OCI-LY3 (cell line): ENCODE data around the gene GAGE13.
A peak's percentile ranks its signal among the peaks of the same experiment; 100 is the strongest.
"Not testable (repeated sequence)": the region's sequence is repeated elsewhere in the genome, so short reads cannot be mapped to it uniquely, and the experiment has no call there.

Experiments used
- H2AFZ ChIP-seq: fragments of 200-600, 300-600 bp; shearing (Covaris generic); 2 replicates; pipeline ENCODE4 v1.6.0; 2014; ENCODE audit warnings: antibody characterized with exemption, low read depth, low read length
- H3K27ac ChIP-seq: fragments of 200-600, 300-600 bp; sonication (generic); 2 replicates; pipeline ENCODE4 v1.5.1; 2014; ENCODE audit warnings: mild to moderate bottlenecking, low read length, moderate library complexity, mixed read lengths
- H3K27me3 ChIP-seq: fragments of 200-600, 300-600 bp; sonication (generic); 2 replicates; pipeline ENCODE4 v1.6.1; 2014; ENCODE audit warnings: low read depth, low read length, mixed read lengths
- H3K36me3 ChIP-seq: fragments of 200-600, 300-600 bp; sonication (generic); replicated peaks from 2 replicates; pipeline ENCODE3; 2014; ENCODE audit warnings: low read depth, low read length, mixed read lengths
- H3K4me1 ChIP-seq: fragments of 300-600, 200-600 bp; sonication (generic); 2 replicates; pipeline ENCODE4 v1.6.1; 2014; ENCODE audit warnings: low read length, mixed read lengths
- H3K4me2 ChIP-seq: fragments of 200-600, 300-600 bp; sonication (generic); 2 replicates; pipeline ENCODE4 v1.6.1; 2014; ENCODE audit warnings: low read length, mixed read lengths
- H3K4me3 ChIP-seq: fragments of 300-600, 200-600 bp; sonication (generic); 2 replicates; pipeline ENCODE4 v1.5.1; 2014; ENCODE audit warnings: antibody characterized with exemption, mild to moderate bottlenecking, low read length, moderate library complexity
- H3K79me2 ChIP-seq: fragments of 300-600, 200-600 bp; shearing (Covaris generic); 2 replicates; pipeline ENCODE4 v1.6.1; 2014; ENCODE audit warnings: mild to moderate bottlenecking, low read length, mixed read lengths
- H3K9ac ChIP-seq: fragments of 300-600, 200-600 bp; shearing (Covaris generic); 2 replicates; pipeline ENCODE4 v1.6.0; 2014; ENCODE audit warnings: mild to moderate bottlenecking, low read length, moderate library complexity
- H3K9me3 ChIP-seq: fragments of 200-600, 300-600 bp; shearing (Covaris generic); 2 replicates; pipeline ENCODE4 v1.6.1; 2014; ENCODE audit warnings: low read length, mixed read lengths; ENCODE audit not compliant: insufficient read depth
- H4K20me1 ChIP-seq: fragments of 200-600, 300-600 bp; sonication (generic); 2 replicates; pipeline ENCODE4 v1.6.1; 2016; ENCODE audit warnings: low read length, mixed read lengths; ENCODE audit not compliant: insufficient read depth
- EZH2phosphoT487 ChIP-seq: fragments of 200-600 bp; shearing (Covaris generic); IDR thresholded peaks from 2 replicates; pipeline ENCODE4 v1.6.1; 2018; ENCODE audit warnings: antibody characterized with exemption, mixed run types, low read depth
- TF ChIP-seq, protein P1 (sequence below): fragments of 200-600, 300-600 bp; sonication (generic); IDR thresholded peaks from 2 replicates; pipeline ENCODE4 v1.5.1; 2014; ENCODE audit warnings: antibody characterized with exemption, low read length, low read depth

GAGE13 gene

GRCh38 chrX:49309401-49309981 is 21.9 kb upstream of the GAGE13 start:
- H2AFZ ChIP-seq = no peak overlapping the region

DNA sequence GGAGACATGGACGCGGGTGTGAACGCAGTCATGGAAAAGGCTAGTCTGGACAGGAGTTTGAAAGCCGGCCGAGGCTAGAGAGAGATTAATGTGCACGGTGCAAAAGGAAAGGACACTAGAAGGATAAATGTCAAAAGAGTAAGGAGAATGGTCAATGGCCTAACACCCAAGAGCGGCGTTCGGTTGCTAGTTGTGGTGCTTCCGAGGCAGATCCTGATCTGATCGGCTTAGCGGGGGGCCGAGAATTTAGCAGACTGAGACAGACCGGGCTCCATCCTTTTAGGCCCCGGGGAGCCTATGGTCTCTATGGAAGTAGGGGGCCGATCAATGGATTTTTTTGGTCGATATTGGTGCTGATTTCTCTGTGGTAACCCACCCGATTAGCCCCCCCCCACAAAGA is 21.0 kb upstream of the GAGE13 start:
- TF ChIP-seq EZH2phosphoT487 = no peak
- TF ChIP-seq, protein P1, sequence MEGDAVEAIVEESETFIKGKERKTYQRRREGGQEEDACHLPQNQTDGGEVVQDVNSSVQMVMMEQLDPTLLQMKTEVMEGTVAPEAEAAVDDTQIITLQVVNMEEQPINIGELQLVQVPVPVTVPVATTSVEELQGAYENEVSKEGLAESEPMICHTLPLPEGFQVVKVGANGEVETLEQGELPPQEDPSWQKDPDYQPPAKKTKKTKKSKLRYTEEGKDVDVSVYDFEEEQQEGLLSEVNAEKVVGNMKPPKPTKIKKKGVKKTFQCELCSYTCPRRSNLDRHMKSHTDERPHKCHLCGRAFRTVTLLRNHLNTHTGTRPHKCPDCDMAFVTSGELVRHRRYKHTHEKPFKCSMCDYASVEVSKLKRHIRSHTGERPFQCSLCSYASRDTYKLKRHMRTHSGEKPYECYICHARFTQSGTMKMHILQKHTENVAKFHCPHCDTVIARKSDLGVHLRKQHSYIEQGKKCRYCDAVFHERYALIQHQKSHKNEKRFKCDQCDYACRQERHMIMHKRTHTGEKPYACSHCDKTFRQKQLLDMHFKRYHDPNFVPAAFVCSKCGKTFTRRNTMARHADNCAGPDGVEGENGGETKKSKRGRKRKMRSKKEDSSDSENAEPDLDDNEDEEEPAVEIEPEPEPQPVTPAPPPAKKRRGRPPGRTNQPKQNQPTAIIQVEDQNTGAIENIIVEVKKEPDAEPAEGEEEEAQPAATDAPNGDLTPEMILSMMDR = no peak
- H3K9ac ChIP-seq = no peak overlapping the region
- H3K4me3 ChIP-seq = no peak overlapping the region

More at GRCh38 chrX:49309401-49309981, 21.9 kb upstream of the GAGE13 start:
- Histone ChIP-seq H3K4me1 (peaks cover 12% of the 10 kb centered on the region), H3K9me3 (no peaks in the 10 kb centered on the region), H4K20me1 (no peaks in the 10 kb centered on the region), H3K27ac (no peak overlapping the region), H3K9ac (no peak overlapping the region), H3K4me3 (no peak overlapping the region), H3K4me2 (peak overlapping the region; percentile 43), H3K79me2 (no peaks in the 10 kb centered on the region), H3K27me3 (no peaks in the 10 kb centered on the region), H3K36me3 (no peaks in the 10 kb centered on the region)
- TF ChIP-seq, protein P1 = no peak
- no peak for TF ChIP-seq EZH2phosphoT487

GRCh38 chrX:49312176-49312575 is 19.2 kb upstream of the GAGE13 start:
- no peak overlapping the region for H3K9ac ChIP-seq
- no peaks in the 10 kb centered on the region for H3K36me3 ChIP-seq
- TF ChIP-seq, protein P1 = no peak
- no peak for TF ChIP-seq EZH2phosphoT487
- H3K27ac ChIP-seq = no peak overlapping the region
- H3K4me2 ChIP-seq = no peak overlapping the region
- peaks cover 12% of the 10 kb centered on the region for H3K4me1 ChIP-seq
- H3K79me2 ChIP-seq = no peaks in the 10 kb centered on the region
- no peaks in the 10 kb centered on the region for H3K27me3 ChIP-seq
- no peak overlapping the region for H3K4me3 ChIP-seq
- no peak overlapping the region for H2AFZ ChIP-seq
- no peaks in the 10 kb centered on the region for H4K20me1 ChIP-seq
- H3K9me3 ChIP-seq = no peaks in the 10 kb centered on the region

More for the DNA sequence above, 21.0 kb upstream of the GAGE13 start:
- no peaks in the 10 kb centered on the region for H3K9me3 ChIP-seq
- no peaks in the 10 kb centered on the region for H3K36me3 ChIP-seq
- H3K27ac ChIP-seq = no peak overlapping the region
- no peaks in the 10 kb centered on the region for H3K79me2 ChIP-seq
- no peaks in the 10 kb centered on the region for H3K27me3 ChIP-seq
- H3K4me1 ChIP-seq = peaks cover 12% of the 10 kb centered on the region
- H2AFZ ChIP-seq = no peak overlapping the region
- H3K4me2 ChIP-seq = no peak overlapping the region
- no peaks in the 10 kb centered on the region for H4K20me1 ChIP-seq

DNA sequence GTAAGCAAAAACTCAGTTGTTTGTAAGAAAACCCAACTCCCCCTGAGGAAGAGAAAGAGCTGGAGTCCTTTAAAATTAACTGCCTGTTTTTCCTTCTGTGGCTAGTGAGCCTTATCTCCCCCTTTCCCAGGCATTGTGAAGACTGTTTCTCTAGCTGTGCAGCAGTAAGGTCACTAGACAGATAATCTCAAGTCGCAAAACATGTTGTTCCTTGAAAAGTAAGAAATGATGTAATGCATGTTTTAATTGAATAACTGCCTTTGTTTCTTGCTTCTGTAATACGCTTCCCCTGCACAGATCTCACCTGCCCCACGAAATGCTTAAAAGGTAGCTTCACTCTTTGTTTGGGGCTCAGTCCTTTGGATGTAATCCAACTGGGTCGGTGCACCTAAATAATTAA is 15.3 kb upstream of the GAGE13 start:
- Histone ChIP-seq H3K27me3 (no peaks in the 10 kb centered on the region), H3K9me3 (no peaks in the 10 kb centered on the region), H3K4me2 (no peak overlapping the region), H3K4me3 (no peak overlapping the region), H3K79me2 (no peaks in the 10 kb centered on the region), H3K36me3 (no peaks in the 10 kb centered on the region), H2AFZ (no peak overlapping the region), H3K4me1 (no peaks in the 10 kb centered on the region), H3K9ac (no peak overlapping the region), H4K20me1 (no peaks in the 10 kb centered on the region), H3K27ac (no peak overlapping the region)
- TF ChIP-seq, protein P1 = no peak
- no peak for TF ChIP-seq EZH2phosphoT487

GRCh38 chrX:49321737-49322136 is 9.6 kb upstream of the GAGE13 start, which contains the start of gene GAGE12J:
Gene GAGE12J, plus strand, starts transcription at chrX:49322037. Its CDS starts 1,157 bp downstream, at chrX:49323194.
- not testable (repeated sequence) for H3K79me2 ChIP-seq, H3K4me3 ChIP-seq, H3K4me2 ChIP-seq, H3K4me1 ChIP-seq, H2AFZ ChIP-seq, H4K20me1 ChIP-seq, H3K9me3 ChIP-seq, H3K27me3 ChIP-seq, H3K36me3 ChIP-seq, H3K9ac ChIP-seq, H3K27ac ChIP-seq

- H3K27me3 ChIP-seq, H3K9ac ChIP-seq, H4K20me1 ChIP-seq, H3K79me2 ChIP-seq, H3K36me3 ChIP-seq, H3K4me3 ChIP-seq, H3K9me3 ChIP-seq, H3K4me1 ChIP-seq, H3K4me2 ChIP-seq, H2AFZ ChIP-seq, H3K27ac ChIP-seq: not testable (repeated sequence)
Observed at GRCh38 chrX:49322266-49322665, 9.1 kb upstream of the GAGE13 start.
